H1 (cell line): ENCODE measurements around the gene ADNP2. TPM values are rescaled to one million over a fixed set of nuclear protein-coding genes. Genes with fewer than 3 reads are reported as not detected.

ENCODE experiments used
- CTCF ChIA-PET: fragments of 300-600 bp; sonication (Branson Sonifier 250); formaldehyde crosslinking; loops from one replicate; lab custom pipeline; 2021; ENCODE audit not compliant: partially characterized antibody; lab: Charles Lee
- POLR2A ChIA-PET: fragments of 300-600 bp; sonication (Branson Sonifier 250); formaldehyde crosslinking; loops from one replicate; lab custom pipeline; 2021; ENCODE audit warnings: inconsistent platforms; ENCODE audit not compliant: partially characterized antibody; lab: Charles Lee
- DNase-seq, 2 experiments: peaks; one replicate each; pipeline versions ENCODE4 v3.0.0 to v3.0.0-alpha.2; 2010 to 2022; ENCODE audit warnings: low spot score in 2 of 2, low read depth in 1 of 2, mixed read lengths in 1 of 2
- FAIRE-seq: peaks from 2 replicates; lab custom pipeline; 2011; peaks lifted over from hg19 to GRCh38; lab: Jason Lieb, UNC
- H2AFZ ChIP-seq: 2 replicates; pipeline ENCODE4 v1.8.1; 2012; ENCODE audit warnings: low read length, inconsistent platforms
- H2AK5ac ChIP-seq: 2 replicates; pipeline ENCODE4 v1.6.1; 2013; ENCODE audit warnings: low read depth, low read length
- H2BK120ac ChIP-seq: replicated peaks from 2 replicates; pipeline ENCODE3; 2013; ENCODE audit warnings: low read depth, low read length, inconsistent platforms
- H2BK12ac ChIP-seq: 2 replicates; pipeline ENCODE4 v1.6.1; 2013; ENCODE audit warnings: low read depth, low read length
- H2BK15ac ChIP-seq: 2 replicates; pipeline ENCODE4 v1.6.1; 2013; ENCODE audit warnings: low read length
- H2BK20ac ChIP-seq: 2 replicates; pipeline ENCODE4 v1.6.1; 2013; ENCODE audit warnings: low read length
- H2BK5ac ChIP-seq: 2 replicates; pipeline ENCODE4 v1.6.1; 2013; ENCODE audit warnings: low read depth, low read length
- H3K14ac ChIP-seq: 2 replicates; pipeline ENCODE4 v1.6.1; 2013; ENCODE audit warnings: inconsistent platforms; ENCODE audit not compliant: insufficient read length
- H3K18ac ChIP-seq: 2 replicates; pipeline ENCODE4 v1.6.1; 2013; ENCODE audit warnings: low read length; ENCODE audit errors: extremely low read depth
- H3K23ac ChIP-seq: 2 replicates; pipeline ENCODE4 v1.6.1; 2013; ENCODE audit warnings: inconsistent platforms; ENCODE audit not compliant: insufficient read length
- H3K23me2 ChIP-seq: 2 replicates; pipeline ENCODE4 v1.6.1; 2013; ENCODE audit warnings: low read depth, low read length
- H3K27ac ChIP-seq: 2 replicates; pipeline ENCODE4 v1.6.1; 2011; ENCODE audit warnings: low read depth, low read length, inconsistent platforms
- H3K27me3 ChIP-seq, 4 experiments: replicated peaks in 1 of 4; 1 replicate in 1 of 4; 2 replicates in 3 of 4; pipeline versions ENCODE4 v1.6.1 to v1.8.1; 2011 to 2013; ENCODE audit warnings: low read length in 3 of 4, mild to moderate bottlenecking in 3 of 4, inconsistent platforms in 2 of 4, mixed read lengths in 2 of 4, moderate library complexity in 1 of 4; ENCODE audit not compliant: control insufficient read depth in 3 of 4, insufficient read depth in 3 of 4; ENCODE audit errors: extremely low read depth in 1 of 4
- H3K36me3 ChIP-seq, 4 experiments: 2 replicates each; pipeline versions ENCODE4 v1.6.1 to v1.8.1; 2011 to 2013; ENCODE audit warnings: mild to moderate bottlenecking in 4 of 4, low read length in 3 of 4, moderate library complexity in 2 of 4, control low read depth in 1 of 4, inconsistent platforms in 1 of 4; ENCODE audit not compliant: insufficient read depth in 4 of 4, control insufficient read depth in 2 of 4
- H3K4ac ChIP-seq: replicated peaks from 2 replicates; pipeline ENCODE3; 2013; ENCODE audit warnings: low read length, low read depth, mixed read lengths, inconsistent platforms; ENCODE audit not compliant: insufficient read length
- H3K4me1 ChIP-seq, 4 experiments: replicated peaks in 1 of 4; 1 replicate in 1 of 4; 2 replicates in 3 of 4; pipeline versions ENCODE4 v1.6.1 to v1.8.1; 2011 to 2013; ENCODE audit warnings: low read length in 3 of 4, inconsistent platforms in 2 of 4, mixed read lengths in 1 of 4; ENCODE audit not compliant: insufficient read depth in 4 of 4, control insufficient read depth in 3 of 4
- H3K4me2 ChIP-seq, 2 experiments: 2 replicates each; pipeline versions ENCODE4 v1.6.1 to v1.8.1; 2011 to 2013; ENCODE audit warnings: low read depth in 2 of 2, low read length in 2 of 2, control low read depth in 1 of 2, inconsistent platforms in 1 of 2, mild to moderate bottlenecking in 1 of 2; ENCODE audit not compliant: insufficient read depth in 1 of 2
- H3K4me3 ChIP-seq, 4 experiments: fragments of 200-600, 300-600 bp in 1 of 4; sonication (generic), shearing (Covaris generic), sonication (Bioruptor Twin) in 1 of 4; 2 replicates each; pipeline versions ENCODE4 v1.5.1 to v1.8.1; 2011 to 2016; ENCODE audit warnings: low read length in 4 of 4, low read depth in 3 of 4, control low read depth in 2 of 4, inconsistent platforms in 2 of 4, mild to moderate bottlenecking in 2 of 4, mixed read lengths in 1 of 4, moderate library complexity in 1 of 4; ENCODE audit not compliant: insufficient read depth in 2 of 4; ENCODE audit errors: extremely low read depth in 1 of 4
- H3K56ac ChIP-seq: replicated peaks from 2 replicates; pipeline ENCODE3; 2013; ENCODE audit warnings: low read depth, mild to moderate bottlenecking, mixed read lengths, low read length, inconsistent platforms; ENCODE audit not compliant: insufficient read length
- H3K79me1 ChIP-seq: 2 replicates; pipeline ENCODE4 v1.6.1; 2013; ENCODE audit warnings: low read depth, low read length, control low read depth
- H3K79me2 ChIP-seq, 2 experiments: 2 replicates each; pipeline versions ENCODE4 v1.6.1 to v1.8.1; 2012 to 2013; ENCODE audit warnings: low read length in 2 of 2, mild to moderate bottlenecking in 2 of 2, inconsistent platforms in 1 of 2; ENCODE audit not compliant: insufficient read depth in 2 of 2, control insufficient read depth in 1 of 2
- H3K9ac ChIP-seq, 4 experiments: replicated peaks in 1 of 4; 1 replicate in 1 of 4; 2 replicates in 3 of 4; pipeline versions ENCODE4 v1.6.1 to v1.8.1; 2011 to 2013; ENCODE audit warnings: low read depth in 3 of 4, low read length in 3 of 4, control low read depth in 2 of 4, mild to moderate bottlenecking in 2 of 4, moderate library complexity in 2 of 4, inconsistent platforms in 1 of 4; ENCODE audit errors: extremely low read depth in 1 of 4
- H3K9me3 ChIP-seq, 2 experiments: 2 replicates each; pipeline versions ENCODE4 v1.6.1 to v1.8.1; 2012 to 2013; ENCODE audit warnings: mild to moderate bottlenecking in 2 of 2, moderate library complexity in 2 of 2, control low read depth in 1 of 2, inconsistent platforms in 1 of 2, low read depth in 1 of 2, low read length in 1 of 2, mixed read lengths in 1 of 2; ENCODE audit not compliant: insufficient read depth in 2 of 2
- H4K20me1 ChIP-seq, 2 experiments: replicated peaks in 1 of 2; 2 replicates each; pipeline versions ENCODE3 to v1.8.1; 2011 to 2013; ENCODE audit warnings: inconsistent platforms in 2 of 2, low read length in 2 of 2, mild to moderate bottlenecking in 1 of 2; ENCODE audit not compliant: insufficient read depth in 2 of 2, control insufficient read depth in 1 of 2
- H4K5ac ChIP-seq: 2 replicates; pipeline ENCODE4 v1.6.1; 2013; ENCODE audit warnings: low read length, low read depth, mixed read lengths, inconsistent platforms; ENCODE audit not compliant: insufficient read length
- H4K8ac ChIP-seq: 2 replicates; pipeline ENCODE4 v1.8.0; 2013; ENCODE audit warnings: mild to moderate bottlenecking, moderate library complexity, low read length, inconsistent platforms; ENCODE audit not compliant: insufficient read depth; ENCODE audit errors: extremely low read depth
- H4K91ac ChIP-seq: replicated peaks from 2 replicates; pipeline ENCODE3; 2013; ENCODE audit warnings: low read length, mixed read lengths, inconsistent platforms; ENCODE audit not compliant: insufficient read length
- CHD1 ChIP-seq: IDR thresholded peaks from 2 replicates; pipeline ENCODE4 v1.6.1; 2012; ENCODE audit warnings: low read depth, low read length, improper control_type of control experiment
- EGR1 ChIP-seq: IDR thresholded peaks from 2 replicates; pipeline ENCODE4 v1.6.1; 2011; ENCODE audit warnings: low read depth, low read length, borderline replicate concordance
- NANOG ChIP-seq: IDR thresholded peaks from 2 replicates; pipeline ENCODE4 v1.6.1; 2011; ENCODE audit warnings: low read length, low read depth, mild to moderate bottlenecking, inconsistent platforms; ENCODE audit not compliant: insufficient read depth, poor library complexity, severe bottlenecking
- SAP30 ChIP-seq: fragments of 300-600 bp; sonication (generic); IDR thresholded peaks from 2 replicates; pipeline ENCODE4 v1.7.1; 2012; ENCODE audit warnings: low read length, moderate library complexity, mild to moderate bottlenecking, inconsistent platforms; ENCODE audit not compliant: insufficient read depth, insufficient replicate concordance
- WGBS, 2 experiments: shearing (Covaris generic) in 1 of 2; methylation state at CpG; one replicate each; pipeline versions ENCODE4 v1.1.6 to v1.1.7; 2013 to 2015; ENCODE audit warnings: low lambda C conversion rate in 2 of 2, mixed read lengths in 2 of 2, inconsistent platforms in 1 of 2, low coverage in 1 of 2, missing lambda C conversion rate in 1 of 2; ENCODE audit not compliant: insufficient replicate concordance in 2 of 2, insufficient coverage in 1 of 2, insufficient read length in 1 of 2; ENCODE audit errors: extremely low coverage in 1 of 2, missing lambda C conversion rate in 1 of 2; 5-methylcytosine and 5-hydroxymethylcytosine counted together
- polyA plus RNA-seq, 7 experiments: library from polyadenylated mRNA; depleted of rRNA in 3 of 7; stranded (reverse) in 5 of 7; unstranded in 2 of 7; fragments of >200 nt in 5 of 7; fragments of 200-250 nt in 2 of 7; gene quantifications; 1 replicate in 5 of 7; 2 replicates in 1 of 7; 4 replicates in 1 of 7; pipeline versions ENCODE4 v1.2.1 to v1.2.3, GENCODE V29; 2011 to 2013; ENCODE audit warnings: missing spikeins in 2 of 7, mixed read lengths in 2 of 7
- total RNA-seq: library from RNA; stranded (reverse); fragmentation: NEBNext Ultra II Directional; extraction: Animal tissue kit (Norgen Biotek cat#: 25700); gene quantifications from 2 replicates; pipeline ENCODE4 v1.2.1, GENCODE V29; 2021

The ADNP2 gene
- total and polyA plus RNA-seq, 2 of the 8 experiments (the other 6 are each of a cell fraction or from before 2014, with no cell fraction given): 25.1 to 61.6 TPM

DNA sequence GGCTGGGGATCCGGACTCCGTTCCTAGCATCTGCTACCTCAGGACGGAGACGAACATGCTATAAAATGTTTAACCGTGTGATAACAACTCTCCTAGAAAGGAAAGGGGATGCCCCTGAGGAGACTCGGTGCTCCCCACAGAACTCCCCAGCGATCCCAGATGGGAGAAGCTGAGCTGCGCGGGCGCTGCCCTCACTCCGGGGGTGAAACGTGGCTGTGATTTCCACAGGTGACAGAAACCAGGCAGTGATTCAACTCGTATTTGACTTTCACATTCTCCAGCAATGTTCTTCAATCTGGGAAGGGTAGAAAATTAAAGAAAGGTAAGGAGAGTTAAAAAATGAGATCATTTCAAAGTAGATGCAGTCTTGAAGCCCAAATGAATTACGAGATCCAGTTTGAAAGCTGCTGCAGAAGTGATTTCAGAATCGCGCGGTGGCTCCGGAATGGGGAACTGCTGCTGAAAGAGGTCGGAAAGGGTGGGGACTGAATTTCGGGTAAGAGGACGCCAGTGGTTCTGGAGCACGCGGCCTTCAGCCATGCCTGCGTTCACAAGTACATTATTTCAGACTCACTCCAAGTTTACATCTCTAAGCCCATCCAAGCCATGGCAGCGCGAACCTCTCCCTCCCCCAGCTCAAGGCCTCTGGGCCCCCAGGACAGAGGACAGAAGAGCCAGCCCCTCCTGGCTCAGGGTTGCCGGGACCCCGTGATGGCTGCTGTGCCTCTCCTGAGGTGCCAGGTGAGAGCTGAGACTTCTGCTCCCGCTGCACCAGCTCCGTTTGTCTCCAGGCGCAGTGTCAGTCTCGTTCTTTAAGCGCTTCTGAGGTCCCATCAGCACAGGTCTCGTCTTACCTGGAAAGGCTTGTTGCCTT lies 39.5 kb downstream of the ADNP2 start:
- Histone ChIP-seq H2BK15ac (no peak overlapping the region), H2BK12ac (no peak overlapping the region), H3K4me3 (peak overlapping the region in 3 of 4 experiments; percentile 48 to 61 (median 49); a peak in 5 of 8 replicates), H3K9me3 (no peaks in the 10 kb centered on the region), H3K23ac (no peak overlapping the region), H3K79me1 (no peaks in the 10 kb centered on the region), H2BK5ac (no peak overlapping the region), H3K4ac (no peak overlapping the region), H3K27ac (no peak overlapping the region), H3K4me2 (peak overlapping the region; percentile 70; a peak in 2 of 4 replicates), H3K27me3 (no peaks in the 10 kb centered on the region), H2BK120ac (no peak overlapping the region), H3K79me2 (no peaks in the 10 kb centered on the region), H3K36me3 (peaks cover 0 to 14% (median 0%) of the 10 kb centered on the region in 4 experiments; a peak in 2 of 8 replicates), H4K20me1 (peaks cover 0 to 4% of the 10 kb centered on the region in 2 experiments), H3K56ac (no peak overlapping the region), H2AK5ac (no peak overlapping the region), H3K23me2 (peaks cover 3% of the 10 kb centered on the region; the same call in 1 of the 2 replicates), H3K14ac (no peak overlapping the region), H2AFZ (no peak overlapping the region), H4K5ac (no peak overlapping the region), H4K8ac (no peak overlapping the region), H4K91ac (no peak overlapping the region), H2BK20ac (no peak overlapping the region), H3K18ac (no peak overlapping the region), H3K4me1 (no peaks in the 10 kb centered on the region; a peak in 2 of 7 replicates), H3K9ac (peak overlapping the region in 1 of 4 experiments; percentile 37; a peak in 1 of 7 replicates)
- FAIRE-seq (no peak), DNase-seq (no peak)
- ChIA-PET POLR2A (interaction anchor here (1.2 to 2.8 kb wide), 4 partner anchors 11 to 36 kb away, joined by 3 to 8 read pairs (median 4); no protein-coding TSS in a partner anchor), CTCF (interaction anchor here (1.6 to 3.5 kb wide), 3 partner anchors 10 to 12 kb away, joined by 3 to 21 read pairs (median 10); no protein-coding TSS in a partner anchor)
- 90% methylated on average over 34 of the region's 34 CpGs; no CpG with 5 or more reads in 1 of the 2 experiments for WGBS, 2 experiments
- TF ChIP-seq NANOG (no peak), CHD1 (no peak), EGR1 (no peak), SAP30 (no peak)
